Measurements from ENCODE around the gene VASN.

DNA sequence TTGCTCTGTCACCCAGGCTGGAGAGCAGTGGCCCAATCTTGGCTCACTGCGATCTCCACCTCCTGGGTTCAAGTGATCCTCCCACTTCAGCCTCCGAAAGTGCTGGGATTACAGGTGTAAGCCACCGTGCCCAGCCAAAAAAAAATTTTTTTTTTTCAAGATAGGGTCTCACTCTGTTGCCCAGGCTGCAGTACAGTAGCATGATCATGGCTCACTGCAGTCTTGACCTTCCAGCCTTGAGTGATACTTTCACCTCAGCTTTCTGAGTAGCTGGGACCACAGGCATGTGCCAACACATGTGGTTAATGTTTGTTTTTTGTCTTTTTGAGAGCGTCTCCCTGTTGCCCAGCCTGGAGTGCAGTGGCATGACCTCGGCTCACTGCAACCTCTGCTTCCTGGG lies 18.8 kb upstream of the VASN start:
- TF ChIP-seq YY1 (IDR thresholded peaks at IDR 0.05; ENCODE audit: insufficient read depth, insufficient read length): no peak
- no peak for TF ChIP-seq SUZ12 (IDR thresholded peaks at IDR 0.05; ENCODE audit: extremely low read depth, insufficient read depth, insufficient read length)
- TF ChIP-seq ZNF274 (IDR thresholded peaks at IDR 0.05; ENCODE audit: low read depth, low read length): no peak
